K562 (cell line): Measurements from ENCODE around the gene GMPR. TPM values are rescaled to one million over a fixed set of nuclear protein-coding genes. Genes with fewer than 3 reads are reported as not detected.
A peak's percentile ranks its signal among the peaks of the same experiment; 100 is the strongest.

ENCODE experiments used
- ATAC-seq: fragments of 200-7000 bp; cut with Tn5 transposase; 3 replicates; pipeline ENCODE4 v1.9.1; 2020; ENCODE audit warnings: moderate library complexity
- BruUV-seq: library from RNA; stranded (reverse); fragments of 400-500 nt; replicated peaks from 2 replicates; lab custom pipeline; 2021; lab: Mats Ljungman, UMichigan
- CTCF ChIA-PET: fragments of 300-600 bp; formaldehyde crosslinking; extraction: SDS; loops from one replicate; lab custom pipeline; 2021; ENCODE audit warnings: low intra/inter-chr PET ratio; lab: Yijun Ruan, JAX
- POLR2A ChIA-PET: fragments of 300-600, 350-650 bp; sonication (Branson Sonifier 250); formaldehyde crosslinking; extraction: SDS; loops from one replicate; lab custom pipeline; 2021; ENCODE audit warnings: antibody characterized with exemption, inconsistent platforms; lab: Yijun Ruan, JAX
- DNase-seq, 4 experiments: peaks; one replicate each; pipeline versions ENCODE4 v3.0.0 to v3.0.0-alpha.2; 2011 to 2018; ENCODE audit warnings: low spot score in 3 of 4, mixed read lengths in 3 of 4; ENCODE audit errors: extremely low read depth in 1 of 4
- FAIRE-seq: peaks from 2 replicates; lab custom pipeline; 2011; peaks lifted over from hg19 to GRCh38; lab: Jason Lieb, UNC
- H2AFZ ChIP-seq: 2 replicates; pipeline ENCODE4 v1.6.0; 2011; ENCODE audit warnings: low read depth, low read length, control low read depth, inconsistent platforms
- H3K27ac ChIP-seq: fragments of 200-600 bp; 3 replicates; pipeline ENCODE4 v1.8.0; 2011; ENCODE audit warnings: low read depth, mild to moderate bottlenecking, control low read depth, inconsistent platforms, low read length, moderate library complexity, mixed read lengths; ENCODE audit errors: extremely low read depth
- H3K27me3 ChIP-seq, 2 experiments: fragments of 300-600 bp in 1 of 2; 2 replicates in 1 of 2; 3 replicates in 1 of 2; pipeline versions ENCODE4 v1.6.0 to v1.8.0; 2011; ENCODE audit warnings: inconsistent platforms in 2 of 2, low read length in 2 of 2, mild to moderate bottlenecking in 1 of 2, mixed read lengths in 1 of 2, moderate library complexity in 1 of 2; ENCODE audit not compliant: control insufficient read depth in 2 of 2, insufficient read depth in 2 of 2
- H3K36me3 ChIP-seq: fragments of 300-600 bp; 3 replicates; pipeline ENCODE4 v1.8.0; 2011; ENCODE audit warnings: mild to moderate bottlenecking, low read length, inconsistent platforms; ENCODE audit not compliant: control insufficient read depth, insufficient read depth
- H3K4me1 ChIP-seq, 2 experiments: fragments of 200-600 bp in 1 of 2; replicated peaks in 1 of 2; 2 replicates in 1 of 2; 3 replicates in 1 of 2; pipeline versions ENCODE4 v1.5.1 to v1.8.0; 2011; ENCODE audit warnings: inconsistent platforms in 2 of 2, low read length in 2 of 2, mild to moderate bottlenecking in 1 of 2, mixed read lengths in 1 of 2, moderate library complexity in 1 of 2; ENCODE audit not compliant: control insufficient read depth in 2 of 2, insufficient read depth in 2 of 2
- H3K4me2 ChIP-seq: 2 replicates; pipeline ENCODE4 v1.6.1; 2011; ENCODE audit warnings: low read length, control low read depth, inconsistent platforms, mixed read lengths; ENCODE audit not compliant: insufficient read depth
- H3K4me3 ChIP-seq: fragments of 200-600 bp; sonication (generic), shearing (Covaris generic); 2 replicates; pipeline ENCODE4 v1.5.1; 2016; ENCODE audit warnings: control low read depth, inconsistent platforms
- H3K79me2 ChIP-seq: fragments of 200-600 bp; 3 replicates; pipeline ENCODE4 v1.8.0; 2011; ENCODE audit warnings: low read length, inconsistent platforms; ENCODE audit not compliant: control insufficient read depth, insufficient read depth
- H3K9ac ChIP-seq, 2 experiments: 2 replicates each; pipeline versions ENCODE4 v1.6.0 to v1.6.1; 2011; ENCODE audit warnings: low read depth in 2 of 2, low read length in 2 of 2, control low read depth in 1 of 2, inconsistent platforms in 1 of 2, mild to moderate bottlenecking in 1 of 2, mixed read lengths in 1 of 2; ENCODE audit not compliant: insufficient read depth in 1 of 2
- H3K9me1 ChIP-seq: one replicate; pipeline ENCODE4 v1.6.0; 2011; ENCODE audit warnings: inconsistent platforms, mild to moderate bottlenecking, low read length, moderate library complexity; ENCODE audit not compliant: control insufficient read depth, insufficient read depth
- H3K9me3 ChIP-seq: replicated peaks from 2 replicates; pipeline ENCODE4 v1.5.1; 2011; ENCODE audit warnings: low read depth, low read length, inconsistent platforms; ENCODE audit not compliant: control insufficient read depth, insufficient read depth
- H4K20me1 ChIP-seq: replicated peaks from 2 replicates; pipeline ENCODE4 v1.6.1; 2011; ENCODE audit warnings: low read length, inconsistent platforms, mixed read lengths; ENCODE audit not compliant: control insufficient read depth, insufficient read depth
- BCOR ChIP-seq: fragments of 450-650 bp; IDR thresholded peaks from 2 replicates; pipeline ENCODE4 v1.6.1; 2016
- C11orf30 ChIP-seq: fragments of 450-650 bp; IDR thresholded peaks from 2 replicates; pipeline ENCODE4 v1.6.1; 2016; ENCODE audit warnings: low read depth, mild to moderate bottlenecking
- E2F6 ChIP-seq, 2 experiments: IDR thresholded peaks; 2 replicates each; pipeline ENCODE4 v1.6.1; 2011; ENCODE audit warnings: borderline replicate concordance in 1 of 2, control low read depth in 1 of 2, low read depth in 1 of 2, low read length in 1 of 2, mild to moderate bottlenecking in 1 of 2, mixed read lengths in 1 of 2, moderate library complexity in 1 of 2; ENCODE audit not compliant: insufficient read depth in 1 of 2, insufficient read length in 1 of 2, poor library complexity in 1 of 2, severe bottlenecking in 1 of 2; ENCODE audit errors: extremely low read depth in 1 of 2
- ELF2 ChIP-seq: fragments of 250-450 bp; sonication (Bioruptor Pico); IDR thresholded peaks from 2 replicates; pipeline ENCODE4 v1.5.0; 2021; ENCODE audit warnings: mild to moderate bottlenecking
- HSF4 ChIP-seq: fragments of 250-450 bp; sonication (Bioruptor Pico); IDR thresholded peaks from 2 replicates; pipeline ENCODE4 v2.1.2; 2022; ENCODE audit warnings: mild to moderate bottlenecking, moderate library complexity, borderline replicate concordance
- MAX ChIP-seq: sonication (generic); formaldehyde crosslinking; IDR thresholded peaks from 2 replicates; pipeline ENCODE4 v1.9.0; 2022; ENCODE audit warnings: mild to moderate bottlenecking, missing genetic modification reagents
- NCOA1 ChIP-seq: fragments of 450-650 bp; IDR thresholded peaks from 2 replicates; pipeline ENCODE4 v1.6.1; 2016; ENCODE audit warnings: low read depth
- SMAD4 ChIP-seq: fragments of 250-450 bp; sonication (Bioruptor Pico); conservative IDR thresholded peaks from 2 replicates; pipeline ENCODE4 v1.8.0; 2021; ENCODE audit warnings: inconsistent platforms, mild to moderate bottlenecking, moderate library complexity
- TSHZ1 ChIP-seq: fragments of 250-450 bp; sonication (Bioruptor Pico); IDR thresholded peaks from 2 replicates; pipeline ENCODE4 v1.4.0; 2020; ENCODE audit warnings: mild to moderate bottlenecking, moderate library complexity
- WGBS: fragments of 100-300 bp; shearing (Covaris generic); methylation state at CpG from one replicate; pipeline ENCODE4 v1.1.6; 2016; ENCODE audit warnings: low coverage, mixed read lengths; ENCODE audit not compliant: insufficient coverage; ENCODE audit errors: missing lambda C conversion rate; 5-methylcytosine and 5-hydroxymethylcytosine counted together
- in situ Hi-C: fragments of 300-500 bp; cut with MboI; formaldehyde crosslinking; loops from 4 replicates; pipeline ENCODE4 v1.15.0; 2018; ENCODE audit warnings: inconsistent platforms, mixed read lengths
- intact Hi-C: fragments of 100-400 bp; cut with micrococcal nuclease; formaldehyde crosslinking; loops from 2 replicates; pipeline ENCODE4 v1.14.2; 2022
- polyA plus RNA-seq, 8 experiments: library from polyadenylated mRNA; depleted of rRNA in 4 of 8; stranded (reverse) in 5 of 8; unstranded in 3 of 8; fragments of >200 nt; fragmentation: Nextera tagmentation in 2 of 8; fragmentation: Illumina TruSeq in 1 of 8; extraction: Ambion mirVana in 2 of 8; extraction: Trizol in 1 of 8; gene quantifications; 2 replicates each; pipeline versions ENCODE4 v1.2.1 to v1.2.3, GENCODE V29; 2011 to 2014; ENCODE audit warnings: inconsistent platforms in 1 of 8, missing spikeins in 1 of 8
- total RNA-seq, 7 experiments: library from RNA; depleted of rRNA in 6 of 7; stranded (reverse); fragments of >200 nt in 6 of 7; fragmentation: Illumina TruSeq in 2 of 7; extraction: Trizol in 2 of 7; gene quantifications; 2 replicates each; pipeline versions ENCODE4 v1.2.1 to v1.2.3, GENCODE V29; 2011 to 2021; ENCODE audit warnings: low replicate concordance in 1 of 7
- TF ChIP-seq, protein P1 (sequence below): fragments of 450-650 bp; IDR thresholded peaks from 2 replicates; pipeline ENCODE4 v1.6.1; 2017; ENCODE audit warnings: antibody characterized with exemption, mild to moderate bottlenecking
- TF ChIP-seq, protein P2 (sequence below): sonication (generic); IDR thresholded peaks from 2 replicates; pipeline ENCODE4 v1.6.1; 2016

Gene GMPR
- total and polyA plus RNA-seq, 9 of the 15 experiments (the other 6 are each of a cell fraction or from before 2014, with no cell fraction given) = 34.6 to 83.7 (median 49.8) TPM

GRCh38 chr6:16227605-16228004 lies 10.8 kb upstream of the GMPR start:
- ATAC-seq = peak; percentile 6; the same call in 2 of the 3 replicates
- peak overlapping the region; percentile 32 to 70; a peak in 2 of 4 replicates for H3K9ac ChIP-seq
- CTCF ChIA-PET = no interaction called here
- WGBS = 28% methylated on average over 7 of the region's 7 CpGs
- H3K9me1 ChIP-seq = no peaks in the 10 kb centered on the region
- H3K36me3 ChIP-seq = no peaks in the 10 kb centered on the region; the same call in 2 of the 3 replicates
- intact Hi-C loops (loop anchor here (2.0 kb wide), 1 partner anchor 103 kb away; no protein-coding TSS in a partner anchor), in situ Hi-C loops (no loop called here)
- peak overlapping the region; percentile 22; the same call in 1 of the 2 replicates for H3K4me2 ChIP-seq
- no TSS peak for BruUV-seq
- FAIRE-seq = no peak
- H3K79me2 ChIP-seq = no peaks in the 10 kb centered on the region
- H2AFZ ChIP-seq = peak overlapping the region; percentile 88
- no peak overlapping the region for H3K4me3 ChIP-seq
- POLR2A ChIA-PET = interaction anchor here (0.5 to 3.6 kb wide), 7 partner anchors 9 to 96 kb away, joined by 3 to 19 read pairs (median 4); partner anchors contain the start of gene GMPR
- DNase-seq = peak in 2 of 4 experiments; percentile 8 to 11
- no peaks in the 10 kb centered on the region for H4K20me1 ChIP-seq
- H3K27me3 ChIP-seq = no peaks in the 10 kb centered on the region
- peaks cover 31 to 66% of the 10 kb centered on the region in 2 experiments for H3K4me1 ChIP-seq
- peaks cover 7% of the 10 kb centered on the region for H3K9me3 ChIP-seq
- TF ChIP-seq, protein P1, sequence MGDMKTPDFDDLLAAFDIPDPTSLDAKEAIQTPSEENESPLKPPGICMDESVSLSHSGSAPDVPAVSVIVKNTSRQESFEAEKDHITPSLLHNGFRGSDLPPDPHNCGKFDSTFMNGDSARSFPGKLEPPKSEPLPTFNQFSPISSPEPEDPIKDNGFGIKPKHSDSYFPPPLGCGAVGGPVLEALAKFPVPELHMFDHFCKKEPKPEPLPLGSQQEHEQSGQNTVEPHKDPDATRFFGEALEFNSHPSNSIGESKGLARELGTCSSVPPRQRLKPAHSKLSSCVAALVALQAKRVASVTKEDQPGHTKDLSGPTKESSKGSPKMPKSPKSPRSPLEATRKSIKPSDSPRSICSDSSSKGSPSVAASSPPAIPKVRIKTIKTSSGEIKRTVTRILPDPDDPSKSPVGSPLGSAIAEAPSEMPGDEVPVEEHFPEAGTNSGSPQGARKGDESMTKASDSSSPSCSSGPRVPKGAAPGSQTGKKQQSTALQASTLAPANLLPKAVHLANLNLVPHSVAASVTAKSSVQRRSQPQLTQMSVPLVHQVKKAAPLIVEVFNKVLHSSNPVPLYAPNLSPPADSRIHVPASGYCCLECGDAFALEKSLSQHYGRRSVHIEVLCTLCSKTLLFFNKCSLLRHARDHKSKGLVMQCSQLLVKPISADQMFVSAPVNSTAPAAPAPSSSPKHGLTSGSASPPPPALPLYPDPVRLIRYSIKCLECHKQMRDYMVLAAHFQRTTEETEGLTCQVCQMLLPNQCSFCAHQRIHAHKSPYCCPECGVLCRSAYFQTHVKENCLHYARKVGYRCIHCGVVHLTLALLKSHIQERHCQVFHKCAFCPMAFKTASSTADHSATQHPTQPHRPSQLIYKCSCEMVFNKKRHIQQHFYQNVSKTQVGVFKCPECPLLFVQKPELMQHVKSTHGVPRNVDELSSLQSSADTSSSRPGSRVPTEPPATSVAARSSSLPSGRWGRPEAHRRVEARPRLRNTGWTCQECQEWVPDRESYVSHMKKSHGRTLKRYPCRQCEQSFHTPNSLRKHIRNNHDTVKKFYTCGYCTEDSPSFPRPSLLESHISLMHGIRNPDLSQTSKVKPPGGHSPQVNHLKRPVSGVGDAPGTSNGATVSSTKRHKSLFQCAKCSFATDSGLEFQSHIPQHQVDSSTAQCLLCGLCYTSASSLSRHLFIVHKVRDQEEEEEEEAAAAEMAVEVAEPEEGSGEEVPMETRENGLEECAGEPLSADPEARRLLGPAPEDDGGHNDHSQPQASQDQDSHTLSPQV = 0 out of 2 replicates have a peak, but pooled peaks have one; percentile 15
- TF ChIP-seq HSF4 (CRISPR knock-in tag) (peak; percentile 45; the same call in 1 of the 2 replicates), ELF2 (CRISPR knock-in tag) (peak; percentile 25; the same call in 1 of the 2 replicates), SMAD4 (CRISPR knock-in tag) (0 out of 2 replicates have a peak, but pooled peaks have one; percentile 30), BCOR (no peak), NCOA1 (no peak), E2F6 (IDR thresholded peaks at IDR 0.05; ENCODE audit: borderline replicate concordance in 1 of 2, extremely low read depth in 1 of 2, insufficient read depth in 1 of 2, insufficient read length in 1 of 2, low read depth in 1 of 2, low read length in 1 of 2, poor library complexity in 1 of 2, severe bottlenecking in 1 of 2) (no peak), MAX (peak; percentile 14; the same call in 1 of the 2 replicates), TSHZ1 (no peak), C11orf30 (0 out of 2 replicates have a peak, but pooled peaks have one; percentile 4)
- TF ChIP-seq, protein P2, sequence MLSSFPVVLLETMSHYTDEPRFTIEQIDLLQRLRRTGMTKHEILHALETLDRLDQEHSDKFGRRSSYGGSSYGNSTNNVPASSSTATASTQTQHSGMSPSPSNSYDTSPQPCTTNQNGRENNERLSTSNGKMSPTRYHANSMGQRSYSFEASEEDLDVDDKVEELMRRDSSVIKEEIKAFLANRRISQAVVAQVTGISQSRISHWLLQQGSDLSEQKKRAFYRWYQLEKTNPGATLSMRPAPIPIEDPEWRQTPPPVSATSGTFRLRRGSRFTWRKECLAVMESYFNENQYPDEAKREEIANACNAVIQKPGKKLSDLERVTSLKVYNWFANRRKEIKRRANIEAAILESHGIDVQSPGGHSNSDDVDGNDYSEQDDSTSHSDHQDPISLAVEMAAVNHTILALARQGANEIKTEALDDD = peak; percentile 94
- peak overlapping the region; percentile 51 for H3K27ac ChIP-seq
